HG03342 (cell line): Measurements from ENCODE around the gene CEP83.

Experiments
- ATAC-seq: cut with Tn5 transposase; IDR thresholded peaks from one replicate; pipeline ENCODE4 v1.9.1; 2021; ENCODE audit warnings: mild to moderate bottlenecking, moderate library complexity; ENCODE audit not compliant: unreplicated experiment

The CEP83 gene

DNA sequence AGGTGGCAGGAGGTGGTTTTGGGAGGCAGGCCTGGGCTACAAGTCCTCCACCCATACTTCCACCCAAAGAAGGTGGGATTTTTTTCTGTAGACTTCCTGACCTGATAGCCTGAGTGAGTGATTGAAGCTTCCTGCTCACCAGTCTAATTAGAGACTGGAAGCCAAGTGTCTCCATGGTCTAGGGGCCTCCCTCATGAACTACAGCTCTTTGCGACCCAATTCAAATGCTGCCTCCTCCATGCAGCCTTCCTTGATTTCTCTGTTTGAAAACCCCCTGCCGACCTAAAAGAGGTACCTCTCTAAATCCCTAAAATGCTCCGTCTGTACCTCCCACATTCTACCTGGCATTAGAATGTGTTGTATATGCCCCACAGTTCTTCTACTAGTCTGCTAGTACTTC, 186.4 kb downstream of the CEP83 start:
- no peak for ATAC-seq

DNA sequence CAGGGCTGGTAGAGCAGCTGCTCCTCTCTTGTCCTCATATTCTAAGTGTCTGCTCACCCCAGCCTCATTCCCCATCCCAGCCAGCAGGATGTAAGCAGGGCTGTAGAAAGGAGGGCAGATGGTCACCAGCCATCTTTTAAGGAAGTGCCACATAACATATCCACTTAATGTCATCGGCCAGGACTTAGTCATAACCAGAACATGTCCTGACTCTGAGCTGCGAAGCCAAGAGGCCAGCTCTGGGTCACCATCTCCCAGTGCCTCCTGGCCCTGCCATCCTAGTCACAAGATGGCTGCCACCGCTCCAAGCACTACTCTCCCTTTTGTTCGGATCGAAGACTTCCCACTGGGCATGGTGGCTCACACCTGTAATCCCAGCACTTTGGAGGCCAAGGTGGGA, 187.4 kb downstream of the CEP83 start:
- no peak for ATAC-seq

GRCh38 chr12:94271351-94271750, 188.3 kb downstream of the CEP83 start:
- no peak for ATAC-seq

GRCh38 chr12:94269316-94269999, 190.2 kb downstream of the CEP83 start:
- peak; percentile 67 for ATAC-seq

- ATAC-seq = no peak
Measured at GRCh38 chr12:94267921-94268471, 191.7 kb downstream of the CEP83 start.

- ATAC-seq = no peak
Measured at GRCh38 chr12:94267537-94267872, 192.2 kb downstream of the CEP83 start.

DNA sequence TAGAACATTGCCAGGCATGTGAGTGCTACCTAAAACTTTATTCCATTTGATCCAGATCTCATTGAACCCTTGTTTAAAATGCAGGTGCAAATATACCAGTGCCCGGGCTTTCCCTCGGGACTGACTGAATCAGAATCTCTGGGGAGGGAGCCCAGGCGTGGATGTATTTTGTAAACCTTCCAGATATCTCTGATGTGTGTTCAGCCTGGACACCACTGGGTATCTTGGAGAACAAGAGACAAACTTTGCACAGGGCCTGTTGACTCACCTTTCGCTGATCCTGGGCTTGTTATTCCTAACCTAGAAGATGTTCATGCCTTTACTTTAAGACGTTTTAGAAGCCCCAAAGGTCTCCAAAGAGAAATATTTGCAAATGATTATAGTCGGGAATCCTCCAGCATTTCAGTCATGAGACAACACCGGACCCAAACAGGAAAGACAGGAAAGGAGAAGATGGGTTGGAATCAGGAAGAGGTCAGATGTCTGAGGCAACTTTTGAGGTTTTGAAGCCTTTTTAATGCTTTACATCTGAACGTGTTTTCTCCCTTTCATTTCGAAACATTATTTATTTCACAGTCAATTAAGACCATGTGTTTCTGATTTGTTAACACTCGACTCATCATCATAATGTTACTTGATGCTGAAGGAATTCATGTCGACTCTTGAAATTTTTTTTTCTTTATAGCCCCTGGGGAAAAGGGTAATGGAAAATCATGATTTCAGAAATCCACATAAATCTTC, 192.7 kb downstream of the CEP83 start:
- no peak for ATAC-seq

GRCh38 chr12:94265966-94266745, 193.5 kb downstream of the CEP83 start:
- ATAC-seq = no peak

DNA sequence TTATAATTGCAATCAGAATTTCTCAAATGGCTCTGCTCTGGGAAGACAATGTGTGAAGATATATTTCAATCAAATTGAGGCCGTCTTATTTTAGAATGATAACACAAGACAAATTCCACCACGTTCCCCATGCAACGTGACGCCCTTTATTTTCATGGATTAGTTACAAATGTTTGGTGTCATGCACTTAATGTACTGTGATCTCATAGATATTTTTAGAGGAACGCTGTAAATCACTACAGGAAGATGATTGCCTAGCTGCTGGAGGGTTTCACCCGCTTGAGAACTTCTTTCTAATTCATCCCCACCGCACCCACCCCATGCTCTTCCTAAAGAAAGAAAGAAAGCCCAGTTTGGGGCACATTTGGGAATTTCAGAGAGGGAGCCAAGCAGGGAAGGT, 194.1 kb downstream of the CEP83 start:
- ATAC-seq = no peak

DNA sequence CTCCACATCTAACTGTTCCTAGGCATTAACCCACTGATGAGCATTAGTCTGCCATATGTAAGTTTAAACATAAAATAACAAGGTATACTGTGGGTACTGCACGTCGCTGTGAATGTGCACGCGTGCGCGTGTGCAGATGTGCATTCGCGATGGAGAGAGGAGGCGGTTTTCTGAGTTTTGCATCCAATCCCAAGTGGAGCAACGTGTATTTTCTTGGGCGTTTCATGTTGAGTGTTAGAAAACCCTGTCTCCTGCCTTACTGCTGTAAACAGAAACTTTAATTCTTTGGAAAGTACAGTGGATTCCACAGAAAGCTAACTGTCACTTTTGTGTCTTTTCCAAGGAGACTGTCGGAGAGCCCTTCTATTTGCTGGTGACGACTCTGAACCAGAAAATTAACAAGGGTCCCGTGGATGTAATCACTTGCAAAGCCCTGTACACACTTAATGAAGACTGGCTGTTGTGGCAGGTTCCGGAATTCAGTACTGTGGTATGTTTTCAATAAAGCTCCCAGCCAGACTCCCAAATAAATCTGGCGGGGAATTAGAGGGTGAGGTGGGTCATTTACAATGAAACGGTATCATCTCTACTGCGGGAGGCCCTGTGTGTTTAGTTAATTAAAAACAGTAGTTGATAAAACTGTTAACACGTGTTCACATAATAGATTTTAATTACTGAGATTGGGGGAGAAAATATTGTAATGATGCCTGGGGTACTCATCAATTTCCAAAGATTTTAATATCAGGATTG, 194.8 kb downstream of the CEP83 start:
- ATAC-seq = no peak

- no peak for ATAC-seq
Measured at GRCh38 chr12:94263905-94264561, 195.6 kb downstream of the CEP83 start.

- peak; percentile 42 for ATAC-seq
Measured at GRCh38 chr12:94263011-94263811, 196.5 kb downstream of the CEP83 start.

GRCh38 chr12:94262228-94263010, 197.2 kb downstream of the CEP83 start:
- ATAC-seq = peak; percentile 64

- no peak for ATAC-seq
Measured at GRCh38 chr12:94261786-94262185, 197.9 kb downstream of the CEP83 start.

DNA sequence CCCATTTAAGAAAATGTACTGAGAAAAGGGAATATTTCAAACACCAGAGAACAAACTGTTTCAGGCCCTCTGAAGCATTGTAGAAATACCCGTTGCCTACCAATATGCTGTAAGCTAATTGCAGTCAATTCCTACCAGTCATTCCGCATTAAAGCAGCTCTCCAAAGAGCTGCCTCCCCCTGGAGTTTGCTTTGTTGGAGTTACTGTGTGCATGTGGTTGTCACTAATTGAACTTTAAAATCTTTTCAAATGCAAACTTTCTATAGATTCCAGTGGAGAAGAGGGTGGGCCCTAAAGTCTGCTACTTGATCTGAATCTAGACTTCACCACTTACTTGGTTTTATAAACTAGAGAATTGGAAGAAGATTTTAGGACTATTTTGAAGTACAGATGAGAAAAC, 198.5 kb downstream of the CEP83 start:
- no peak for ATAC-seq

DNA sequence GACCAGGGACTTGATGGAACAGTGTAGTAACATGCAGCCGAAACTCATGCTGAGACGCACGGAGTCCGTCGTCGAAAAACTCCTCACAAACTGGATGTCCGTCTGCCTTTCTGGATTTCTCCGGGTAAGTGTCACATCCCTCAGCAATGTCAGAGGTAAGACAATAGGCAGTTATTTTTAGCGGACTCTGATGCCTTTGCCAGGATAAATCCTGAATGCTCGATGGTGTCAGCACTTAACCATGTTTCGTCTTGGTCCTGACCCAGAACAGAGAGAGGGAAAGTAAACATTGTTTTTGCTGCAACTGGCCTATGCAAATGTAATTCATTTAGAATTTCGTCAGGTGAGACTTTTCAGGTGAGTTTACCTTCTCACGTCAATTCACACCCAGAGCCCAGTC, 198.9 kb downstream of the CEP83 start:
- ATAC-seq = no peak

GRCh38 chr12:94260017-94260416, 199.7 kb downstream of the CEP83 start:
- ATAC-seq = no peak

GRCh38 chr12:94258593-94258992, 201.1 kb downstream of the CEP83 start:
- no peak for ATAC-seq
